PC-9 (cell line): ENCODE measurements around the gene PIP5K1A.

Experiments used
- CTCF ChIP-seq: fragments of 200-600 bp; sonication (generic); conservative IDR thresholded peaks from 2 replicates; pipeline ENCODE4 v1.6.1; 2017; ENCODE audit warnings: mixed run types, antibody characterized with exemption, mild to moderate bottlenecking, moderate library complexity
- EZH2 ChIP-seq: fragments of 200-600 bp; sonication (generic); IDR thresholded peaks from 2 replicates; pipeline ENCODE4 v1.8.0; 2017; ENCODE audit warnings: antibody characterized with exemption, low read depth

GRCh38 chr1:151282883-151283725 is 84.8 kb downstream of the PIP5K1A start:
- TF ChIP-seq CTCF (no peak), EZH2 (no peak)
